ENCODE results near the gene MAMLD1. TPM values are rescaled to one million over a fixed set of nuclear protein-coding genes. Genes with fewer than 3 reads are reported as not detected.

MAMLD1 gene
- total and polyA plus RNA-seq, 11 donors, result 1.2 to 3.0 (median 1.4) TPM

DNA sequence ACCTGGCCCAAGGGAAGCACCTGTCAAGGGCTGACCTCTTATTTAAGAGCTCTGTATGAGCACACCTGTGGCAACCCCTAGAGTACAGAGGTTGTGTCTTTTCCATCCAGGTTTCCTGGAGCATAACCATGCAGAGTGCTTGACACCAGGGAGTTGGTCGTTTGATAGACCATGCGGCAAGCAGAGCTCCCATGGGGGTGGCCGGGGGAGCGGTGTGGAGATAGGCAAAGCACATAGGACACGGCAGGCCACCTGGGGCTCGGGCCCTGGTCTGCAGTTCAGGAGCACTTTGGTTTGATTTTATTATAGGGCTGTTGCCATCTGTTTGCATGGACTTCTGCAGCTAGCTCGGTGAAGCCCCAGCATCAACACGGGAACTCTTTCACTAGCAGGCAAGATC is 110.3 kb downstream of the MAMLD1 start:
- H3K27ac ChIP-seq, result no peak overlapping the region
- no peak for ATAC-seq
- no peak overlapping the region for H3K4me3 ChIP-seq
- DNase-seq, result no peak
- WGBS, 4 donors, result 89 to 95% (median 93%) methylated on average over 8 of the region's 8 CpGs
- intact Hi-C loops (cut with DNase I), result loop anchor here in 3 of 10 donors (10.0 kb wide), 3 partner anchors 99 to 269 kb away; partner anchors contain the start of gene MAMLD1 (in 1 of the 3)
- TF ChIP-seq, protein P1, sequence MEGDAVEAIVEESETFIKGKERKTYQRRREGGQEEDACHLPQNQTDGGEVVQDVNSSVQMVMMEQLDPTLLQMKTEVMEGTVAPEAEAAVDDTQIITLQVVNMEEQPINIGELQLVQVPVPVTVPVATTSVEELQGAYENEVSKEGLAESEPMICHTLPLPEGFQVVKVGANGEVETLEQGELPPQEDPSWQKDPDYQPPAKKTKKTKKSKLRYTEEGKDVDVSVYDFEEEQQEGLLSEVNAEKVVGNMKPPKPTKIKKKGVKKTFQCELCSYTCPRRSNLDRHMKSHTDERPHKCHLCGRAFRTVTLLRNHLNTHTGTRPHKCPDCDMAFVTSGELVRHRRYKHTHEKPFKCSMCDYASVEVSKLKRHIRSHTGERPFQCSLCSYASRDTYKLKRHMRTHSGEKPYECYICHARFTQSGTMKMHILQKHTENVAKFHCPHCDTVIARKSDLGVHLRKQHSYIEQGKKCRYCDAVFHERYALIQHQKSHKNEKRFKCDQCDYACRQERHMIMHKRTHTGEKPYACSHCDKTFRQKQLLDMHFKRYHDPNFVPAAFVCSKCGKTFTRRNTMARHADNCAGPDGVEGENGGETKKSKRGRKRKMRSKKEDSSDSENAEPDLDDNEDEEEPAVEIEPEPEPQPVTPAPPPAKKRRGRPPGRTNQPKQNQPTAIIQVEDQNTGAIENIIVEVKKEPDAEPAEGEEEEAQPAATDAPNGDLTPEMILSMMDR (IDR thresholded peaks at IDR 0.05), result no peak
- no peak for TF ChIP-seq POLR2A (IDR thresholded peaks at IDR 0.05)
- no peaks in the 10 kb centered on the region for H3K9me3 ChIP-seq
- no peaks in the 10 kb centered on the region for H3K36me3 ChIP-seq
- peaks cover 0 to 4% (median 0%) of the 10 kb centered on the region in 9 donors for H3K27me3 ChIP-seq
- peaks cover 0 to 12% (median 0%) of the 10 kb centered on the region in 12 donors for H3K4me1 ChIP-seq

DNA sequence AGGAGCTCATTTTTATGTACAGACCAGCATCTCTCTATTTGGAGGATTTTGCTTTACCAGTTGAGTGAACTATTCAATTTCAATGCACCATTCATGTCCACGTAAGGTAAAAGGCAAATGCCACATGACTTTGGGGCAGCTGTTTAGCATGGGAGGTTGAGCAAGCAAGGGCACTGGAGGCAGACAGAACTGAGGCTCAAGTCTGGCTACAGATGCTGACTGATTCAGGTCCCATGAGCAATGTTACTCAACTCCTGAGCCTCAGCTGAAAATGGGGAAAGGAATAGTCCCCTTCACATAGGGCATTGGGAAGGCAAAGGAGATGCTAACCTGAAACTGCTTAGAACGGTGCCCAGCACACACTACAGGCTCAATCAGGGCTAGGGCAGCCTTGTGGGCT is 112.3 kb downstream of the MAMLD1 start:
- no peak overlapping the region for H3K27ac ChIP-seq
- peaks cover 0 to 4% (median 0%) of the 10 kb centered on the region in 9 donors for H3K27me3 ChIP-seq
- DNase-seq, result no peak
- no peak for ATAC-seq
- H3K36me3 ChIP-seq, result no peaks in the 10 kb centered on the region
- H3K9me3 ChIP-seq, result no peaks in the 10 kb centered on the region
- no peak for TF ChIP-seq POLR2A (IDR thresholded peaks at IDR 0.05)
- TF ChIP-seq, protein P1 (IDR thresholded peaks at IDR 0.05), result no peak
- WGBS, 4 donors, result 81 to 95% (median 90%) methylated on average over 2 of the region's 2 CpGs
- H3K4me3 ChIP-seq, result no peak overlapping the region
- intact Hi-C loops (cut with DNase I), result loop anchor here in 3 of 10 donors (10.0 kb wide), 3 partner anchors 101 to 271 kb away; partner anchors contain the start of gene MAMLD1 (in 1 of the 3)
- peaks cover 0 to 14% (median 0%) of the 10 kb centered on the region in 12 donors for H3K4me1 ChIP-seq

GRCh38 chrX:150476164-150476699 is 113.1 kb downstream of the MAMLD1 start:
- H3K4me1 ChIP-seq, result peaks cover 0 to 14% (median 0%) of the 10 kb centered on the region in 12 donors
- 76 to 87% (median 81%) methylated on average over 6 of the region's 6 CpGs for WGBS, 4 donors
- H3K27ac ChIP-seq, result no peak overlapping the region
- H3K9me3 ChIP-seq, result no peaks in the 10 kb centered on the region
- ATAC-seq (no peak), DNase-seq (no peak)
- intact Hi-C loops (cut with DNase I), result loop anchor here in 3 of 10 donors (10.0 kb wide), 3 partner anchors 101 to 271 kb away; partner anchors contain the start of gene MAMLD1 (in 1 of the 3)
- H3K36me3 ChIP-seq, result no peaks in the 10 kb centered on the region
- peaks cover 0 to 4% (median 0%) of the 10 kb centered on the region in 9 donors for H3K27me3 ChIP-seq
- no peak overlapping the region for H3K4me3 ChIP-seq
- TF ChIP-seq POLR2A (IDR thresholded peaks at IDR 0.05), result no peak
- TF ChIP-seq, protein P1 (IDR thresholded peaks at IDR 0.05), result no peak

- Histone ChIP-seq H3K4me1 (peaks cover 0 to 14% (median 0%) of the 10 kb centered on the region in 12 donors), H3K27me3 (peaks cover 0 to 4% (median 0%) of the 10 kb centered on the region in 9 donors), H3K36me3 (no peaks in the 10 kb centered on the region), H3K4me3 (no peak overlapping the region), H3K27ac (no peak overlapping the region), H3K9me3 (no peaks in the 10 kb centered on the region)
- WGBS, 4 donors, result 55 to 85% (median 67%) methylated on average over 9 to 10 of the region's 10 CpGs
- no peak for DNase-seq
- TF ChIP-seq, protein P1 (IDR thresholded peaks at IDR 0.05), result no peak
- no peak for TF ChIP-seq POLR2A (IDR thresholded peaks at IDR 0.05)
- intact Hi-C loops (cut with DNase I), result loop anchor here in 3 of 10 donors (10.0 kb wide), 3 partner anchors 103 to 273 kb away; partner anchors contain the start of gene MAMLD1 (in 1 of the 3)
- ATAC-seq, result no peak
Measured at GRCh38 chrX:150477371-150477770, 114.3 kb downstream of the MAMLD1 start.
